Retinal pigment epithelial cell (primary cell): ENCODE measurements around the gene UBN2.
"Not testable (repeated sequence)": the region's sequence is repeated elsewhere in the genome, so short reads cannot be mapped to it uniquely, and the experiment has no call there.

Source experiments
- DNase-seq: peaks from one replicate; pipeline ENCODE4 v3.0.0-alpha.2; 2010; ENCODE audit warnings: low read depth
- H3K4me3 ChIP-seq: 2 replicates; pipeline ENCODE4 v1.5.1; 2011; ENCODE audit warnings: mild to moderate bottlenecking, low read length, control low read depth, moderate library complexity
- CTCF ChIP-seq: conservative IDR thresholded peaks from 2 replicates; pipeline ENCODE4 v1.5.1; 2011; ENCODE audit warnings: low read depth, low read length, control low read depth, inconsistent platforms

UBN2 gene

GRCh38 chr7:139328375-139328774, 97.3 kb downstream of the UBN2 start:
- no peak for TF ChIP-seq CTCF
- H3K4me3 ChIP-seq = no peak overlapping the region
- no peak for DNase-seq

GRCh38 chr7:139329119-139329518, 98.1 kb downstream of the UBN2 start:
- TF ChIP-seq CTCF = no peak
- DNase-seq = no peak
- H3K4me3 ChIP-seq = no peak overlapping the region

- no peak for TF ChIP-seq CTCF
- H3K4me3 ChIP-seq = no peak overlapping the region
- no peak for DNase-seq
Measured at GRCh38 chr7:139330333-139331030, 99.4 kb downstream of the UBN2 start.

- DNase-seq = no peak
- no peak overlapping the region for H3K4me3 ChIP-seq
- no peak for TF ChIP-seq CTCF
Measured at GRCh38 chr7:139332697-139333359, 101.8 kb downstream of the UBN2 start.

GRCh38 chr7:139333443-139333842, 102.4 kb downstream of the UBN2 start:
- DNase-seq, H3K4me3 ChIP-seq: not testable (repeated sequence)

- no peak for TF ChIP-seq CTCF
- DNase-seq = no peak
- H3K4me3 ChIP-seq = no peak overlapping the region
Measured at GRCh38 chr7:139334399-139335150, 103.5 kb downstream of the UBN2 start.

GRCh38 chr7:139339025-139339424, 108.0 kb downstream of the UBN2 start:
- DNase-seq = no peak
- no peak for TF ChIP-seq CTCF
- H3K4me3 ChIP-seq = no peak overlapping the region
